ENCODE measurements around the gene NFKBIA.

- no peak for TF ChIP-seq EZH2 (IDR thresholded peaks at IDR 0.05; ENCODE audit: insufficient read depth, low read length)
- no peak for TF ChIP-seq CTCF (IDR thresholded peaks at IDR 0.05; ENCODE audit: insufficient read depth, low read depth, low read length)
These were observed 3.5 kb upstream of the NFKBIA start for GRCh38 chr14:35408026-35408425.

All from astrocyte (in vitro differentiated cells and primary cell).